ENCODE measurements around the gene PPIL4. TPM values are rescaled to one million over a fixed set of nuclear protein-coding genes. Genes with fewer than 3 reads are reported as not detected.

Gene PPIL4
- total and polyA plus RNA-seq, 2 donors (not counting 1 experiment from before 2014, with no cell fraction given) = 3.1 to 34.3 TPM

- CTCF ChIA-PET = interaction anchor here (1.2 to 9.7 kb wide), 6 partner anchors 18 to 463 kb away, joined by 3 to 90 read pairs (median 4); partner anchors contain the start of gene GINM1
- no peaks in the 10 kb centered on the region for H3K9me3 ChIP-seq (ENCODE audit: control extremely low read depth in 1 of 3, control insufficient read depth in 2 of 3, insufficient read depth in 1 of 3, low read length in 2 of 3)
- peak overlapping the region; percentile 71 for H3K4me2 ChIP-seq (replicated peaks; ENCODE audit: low read depth, low read length, poor library complexity, severe bottlenecking)
- POLR2A ChIA-PET = interaction anchor here (3.8 kb wide), 1 partner anchor 21 kb away, joined by 22 read pairs; the partner anchor contains the start of gene GINM1
- H3K36me3 ChIP-seq (replicated peaks in 1 of 2; ENCODE audit: control extremely low read depth in 1 of 2, control insufficient read depth in 1 of 2, extremely low read depth in 1 of 2, insufficient read depth in 2 of 2, low read length in 1 of 2) = peaks cover 3 to 16% of the 10 kb centered on the region in 2 experiments
- H2AFZ ChIP-seq (ENCODE audit: insufficient read depth, low read depth, low read length, poor library complexity, severe bottlenecking) = no peak overlapping the region
- DNase-seq = no peak
- H3K4me1 ChIP-seq (ENCODE audit: control insufficient read depth in 2 of 2, insufficient read depth in 2 of 2, low read length in 2 of 2) = peaks cover 17 to 22% of the 10 kb centered on the region in 2 donors
- peak overlapping the region; percentile 99 for H3K9ac ChIP-seq (ENCODE audit: low read length)
- peaks cover 6% of the 10 kb centered on the region for H3K27me3 Mint-ChIP-seq
- ATAC-seq (ENCODE audit: low read depth) = no peak
- peak overlapping the region; percentile 98 for H3K4me3 Mint-ChIP-seq
- H3K4me1 Mint-ChIP-seq = peaks cover 39% of the 10 kb centered on the region
- intact Hi-C loops (cut with micrococcal nuclease) = loop anchor here (5.0 kb wide), 2 partner anchors 227 to 473 kb away; partner anchors contain the start of gene TAB2
- H3K27ac ChIP-seq (ENCODE audit: low read length in 2 of 2) = peak overlapping the region; percentile 99
- H3K4me3 ChIP-seq (ENCODE audit: control extremely low read depth in 1 of 5, extremely low read depth in 1 of 5, insufficient read depth in 1 of 5, low read depth in 2 of 5, low read length in 4 of 5) = peak overlapping the region; percentile 96 to 100 (median 98)
- WGBS (ENCODE audit: insufficient coverage) = 27% methylated on average over 4 of the region's 12 CpGs
- H4K20me1 ChIP-seq (ENCODE audit: control insufficient read depth, insufficient read depth, low read length, poor library complexity, severe bottlenecking) = peaks cover 22% of the 10 kb centered on the region
- H3K27me3 ChIP-seq (replicated peaks in 1 of 4; ENCODE audit: control extremely low read depth in 1 of 4, control insufficient read depth in 3 of 4, insufficient read depth in 4 of 4, low read length in 3 of 4) = no peaks in the 10 kb centered on the region
- no peaks in the 10 kb centered on the region for H3K9me3 Mint-ChIP-seq (ENCODE audit: insufficient read depth)
- peaks cover 58% of the 10 kb centered on the region for H3K79me2 ChIP-seq (ENCODE audit: control insufficient read depth, insufficient read depth, low read length)
- peak overlapping the region; percentile 98 for H3K27ac Mint-ChIP-seq
- TF ChIP-seq EZH2 (IDR thresholded peaks at IDR 0.05; ENCODE audit: borderline replicate concordance, insufficient read depth, low read depth, low read length, poor library complexity, severe bottlenecking) = no peak
- TF ChIP-seq, protein P1, sequence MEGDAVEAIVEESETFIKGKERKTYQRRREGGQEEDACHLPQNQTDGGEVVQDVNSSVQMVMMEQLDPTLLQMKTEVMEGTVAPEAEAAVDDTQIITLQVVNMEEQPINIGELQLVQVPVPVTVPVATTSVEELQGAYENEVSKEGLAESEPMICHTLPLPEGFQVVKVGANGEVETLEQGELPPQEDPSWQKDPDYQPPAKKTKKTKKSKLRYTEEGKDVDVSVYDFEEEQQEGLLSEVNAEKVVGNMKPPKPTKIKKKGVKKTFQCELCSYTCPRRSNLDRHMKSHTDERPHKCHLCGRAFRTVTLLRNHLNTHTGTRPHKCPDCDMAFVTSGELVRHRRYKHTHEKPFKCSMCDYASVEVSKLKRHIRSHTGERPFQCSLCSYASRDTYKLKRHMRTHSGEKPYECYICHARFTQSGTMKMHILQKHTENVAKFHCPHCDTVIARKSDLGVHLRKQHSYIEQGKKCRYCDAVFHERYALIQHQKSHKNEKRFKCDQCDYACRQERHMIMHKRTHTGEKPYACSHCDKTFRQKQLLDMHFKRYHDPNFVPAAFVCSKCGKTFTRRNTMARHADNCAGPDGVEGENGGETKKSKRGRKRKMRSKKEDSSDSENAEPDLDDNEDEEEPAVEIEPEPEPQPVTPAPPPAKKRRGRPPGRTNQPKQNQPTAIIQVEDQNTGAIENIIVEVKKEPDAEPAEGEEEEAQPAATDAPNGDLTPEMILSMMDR (IDR thresholded peaks at IDR 0.05) = no peak
These were observed 1.1 kb downstream of the PPIL4 start for GRCh38 chr6:149544646-149545257.

GRCh38 chr6:149541139-149541538 is 4.7 kb downstream of the PPIL4 start:
- peaks cover 8 to 45% of the 10 kb centered on the region in 2 experiments for H3K36me3 ChIP-seq (replicated peaks in 1 of 2; ENCODE audit: control extremely low read depth in 1 of 2, control insufficient read depth in 1 of 2, extremely low read depth in 1 of 2, insufficient read depth in 2 of 2, low read length in 1 of 2)
- H3K27ac Mint-ChIP-seq = no peak overlapping the region
- ATAC-seq (ENCODE audit: low read depth) (no peak), DNase-seq (no peak)
- H3K27me3 ChIP-seq (replicated peaks in 1 of 4; ENCODE audit: control extremely low read depth in 1 of 4, control insufficient read depth in 3 of 4, insufficient read depth in 4 of 4, low read length in 3 of 4) = no peaks in the 10 kb centered on the region
- H3K4me3 Mint-ChIP-seq = no peak overlapping the region
- CTCF ChIA-PET = no interaction called here
- no peak overlapping the region for H3K27ac ChIP-seq (ENCODE audit: low read length in 2 of 2)
- H3K4me2 ChIP-seq (replicated peaks; ENCODE audit: low read depth, low read length, poor library complexity, severe bottlenecking) = no peak overlapping the region
- intact Hi-C loops (cut with micrococcal nuclease) = no loop called here
- H3K9ac ChIP-seq (ENCODE audit: low read length) = no peak overlapping the region
- WGBS (ENCODE audit: insufficient coverage) = no CpG with 5 or more reads among the region's 2 CpGs
- H3K4me3 ChIP-seq (ENCODE audit: control extremely low read depth in 1 of 5, extremely low read depth in 1 of 5, insufficient read depth in 1 of 5, low read depth in 2 of 5, low read length in 4 of 5) = no peak overlapping the region
- POLR2A ChIA-PET = no interaction called here
- no peak overlapping the region for H2AFZ ChIP-seq (ENCODE audit: insufficient read depth, low read depth, low read length, poor library complexity, severe bottlenecking)
- H3K27me3 Mint-ChIP-seq = no peaks in the 10 kb centered on the region
- H3K9me3 Mint-ChIP-seq (ENCODE audit: insufficient read depth) = no peaks in the 10 kb centered on the region
- H3K4me1 Mint-ChIP-seq = peaks cover 34% of the 10 kb centered on the region
- H4K20me1 ChIP-seq (ENCODE audit: control insufficient read depth, insufficient read depth, low read length, poor library complexity, severe bottlenecking) = peaks cover 31% of the 10 kb centered on the region
- H3K79me2 ChIP-seq (ENCODE audit: control insufficient read depth, insufficient read depth, low read length) = peaks cover 82% of the 10 kb centered on the region
- peaks cover 12 to 16% of the 10 kb centered on the region in 2 donors for H3K4me1 ChIP-seq (ENCODE audit: control insufficient read depth in 2 of 2, insufficient read depth in 2 of 2, low read length in 2 of 2)
- TF ChIP-seq EZH2 (IDR thresholded peaks at IDR 0.05; ENCODE audit: borderline replicate concordance, insufficient read depth, low read depth, low read length, poor library complexity, severe bottlenecking) = no peak
- H3K9me3 ChIP-seq (ENCODE audit: control extremely low read depth in 1 of 3, control insufficient read depth in 2 of 3, insufficient read depth in 1 of 3, low read length in 2 of 3) = no peaks in the 10 kb centered on the region

Measured in B cell (primary cell).